Omental fat pad (tissue), 4 donors: ENCODE measurements around the gene DDRGK1. TPM values are rescaled to one million over a fixed set of nuclear protein-coding genes. Genes with fewer than 3 reads are reported as not detected.

Source experiments
- ATAC-seq: fragments of 150-250 bp; one replicate; pipeline ENCODE4 v1.9.1; 2016; ENCODE audit warnings: mild to moderate bottlenecking, moderate library complexity; ENCODE audit not compliant: low FRiP score
- DNase-seq: peaks from one replicate; pipeline ENCODE4 v3.0.0-alpha.2; 2019; ENCODE audit warnings: low spot score
- total RNA-seq, 4 donors: library from RNA; depleted of rRNA; stranded (reverse); fragments of >200 nt; gene quantifications; one replicate each; pipeline ENCODE4 v1.1.0, GENCODE V29; 2016
- TF ChIP-seq, protein P1 (sequence below), 3 donors: fragments of 450-650 bp; IDR thresholded peaks; one replicate each; pipeline ENCODE4 v1.5.1; 2016 to 2017; ENCODE audit warnings: antibody characterized with exemption in 3 of 3, mild to moderate bottlenecking in 3 of 3, moderate library complexity in 2 of 3

The DDRGK1 gene
- total RNA-seq, 4 donors from 2014 or later = 61.5 to 76.5 (median 68.2) TPM

DNA sequence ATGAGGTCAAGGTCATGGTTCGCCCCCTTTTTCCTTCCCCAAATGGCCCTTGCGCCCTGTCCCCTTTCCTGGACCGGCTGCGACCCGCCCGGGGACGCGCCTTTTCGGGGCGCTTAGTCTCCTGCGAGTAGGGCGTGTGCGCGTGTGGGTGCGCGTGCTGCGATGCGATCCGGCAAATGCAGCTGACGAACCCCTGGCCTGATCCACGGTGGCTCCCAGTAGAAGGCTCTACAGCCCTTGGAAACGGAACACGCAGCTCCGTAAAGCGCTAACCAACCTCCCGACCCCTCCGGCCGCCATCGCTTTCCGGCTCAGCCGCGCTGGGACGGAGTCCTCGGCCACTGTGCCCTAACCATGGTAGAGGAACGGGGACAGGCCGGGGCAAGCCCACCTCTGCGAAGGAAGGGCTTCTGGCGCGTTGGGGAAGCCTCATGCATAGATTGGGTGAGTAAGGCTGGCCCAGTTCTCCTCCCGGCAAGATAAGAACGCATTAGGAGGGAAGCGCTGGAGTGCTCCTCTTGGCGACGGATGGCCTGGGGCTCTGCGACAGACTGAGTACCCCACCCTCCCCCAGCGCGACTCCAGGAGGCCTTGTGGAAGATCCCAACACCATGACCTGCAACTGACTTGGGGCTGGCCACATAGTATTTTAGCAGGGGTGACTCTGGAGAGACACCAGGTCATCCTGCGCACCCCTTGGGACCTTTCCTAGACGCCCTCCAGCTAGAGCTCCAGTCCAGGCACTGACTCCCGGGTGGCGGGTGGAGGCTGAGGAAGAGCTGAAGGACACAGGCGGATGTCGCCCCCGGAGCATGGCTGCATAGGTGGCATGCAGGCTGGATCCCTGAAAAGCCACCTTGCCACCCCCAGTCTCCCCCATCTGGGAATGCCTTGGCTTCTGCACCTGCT is 35.6 kb upstream of the DDRGK1 start:
- TF ChIP-seq, protein P1, sequence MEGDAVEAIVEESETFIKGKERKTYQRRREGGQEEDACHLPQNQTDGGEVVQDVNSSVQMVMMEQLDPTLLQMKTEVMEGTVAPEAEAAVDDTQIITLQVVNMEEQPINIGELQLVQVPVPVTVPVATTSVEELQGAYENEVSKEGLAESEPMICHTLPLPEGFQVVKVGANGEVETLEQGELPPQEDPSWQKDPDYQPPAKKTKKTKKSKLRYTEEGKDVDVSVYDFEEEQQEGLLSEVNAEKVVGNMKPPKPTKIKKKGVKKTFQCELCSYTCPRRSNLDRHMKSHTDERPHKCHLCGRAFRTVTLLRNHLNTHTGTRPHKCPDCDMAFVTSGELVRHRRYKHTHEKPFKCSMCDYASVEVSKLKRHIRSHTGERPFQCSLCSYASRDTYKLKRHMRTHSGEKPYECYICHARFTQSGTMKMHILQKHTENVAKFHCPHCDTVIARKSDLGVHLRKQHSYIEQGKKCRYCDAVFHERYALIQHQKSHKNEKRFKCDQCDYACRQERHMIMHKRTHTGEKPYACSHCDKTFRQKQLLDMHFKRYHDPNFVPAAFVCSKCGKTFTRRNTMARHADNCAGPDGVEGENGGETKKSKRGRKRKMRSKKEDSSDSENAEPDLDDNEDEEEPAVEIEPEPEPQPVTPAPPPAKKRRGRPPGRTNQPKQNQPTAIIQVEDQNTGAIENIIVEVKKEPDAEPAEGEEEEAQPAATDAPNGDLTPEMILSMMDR (IDR thresholded peaks at IDR 0.05) = no peak
- no peak for ATAC-seq
- no peak for DNase-seq

DNA sequence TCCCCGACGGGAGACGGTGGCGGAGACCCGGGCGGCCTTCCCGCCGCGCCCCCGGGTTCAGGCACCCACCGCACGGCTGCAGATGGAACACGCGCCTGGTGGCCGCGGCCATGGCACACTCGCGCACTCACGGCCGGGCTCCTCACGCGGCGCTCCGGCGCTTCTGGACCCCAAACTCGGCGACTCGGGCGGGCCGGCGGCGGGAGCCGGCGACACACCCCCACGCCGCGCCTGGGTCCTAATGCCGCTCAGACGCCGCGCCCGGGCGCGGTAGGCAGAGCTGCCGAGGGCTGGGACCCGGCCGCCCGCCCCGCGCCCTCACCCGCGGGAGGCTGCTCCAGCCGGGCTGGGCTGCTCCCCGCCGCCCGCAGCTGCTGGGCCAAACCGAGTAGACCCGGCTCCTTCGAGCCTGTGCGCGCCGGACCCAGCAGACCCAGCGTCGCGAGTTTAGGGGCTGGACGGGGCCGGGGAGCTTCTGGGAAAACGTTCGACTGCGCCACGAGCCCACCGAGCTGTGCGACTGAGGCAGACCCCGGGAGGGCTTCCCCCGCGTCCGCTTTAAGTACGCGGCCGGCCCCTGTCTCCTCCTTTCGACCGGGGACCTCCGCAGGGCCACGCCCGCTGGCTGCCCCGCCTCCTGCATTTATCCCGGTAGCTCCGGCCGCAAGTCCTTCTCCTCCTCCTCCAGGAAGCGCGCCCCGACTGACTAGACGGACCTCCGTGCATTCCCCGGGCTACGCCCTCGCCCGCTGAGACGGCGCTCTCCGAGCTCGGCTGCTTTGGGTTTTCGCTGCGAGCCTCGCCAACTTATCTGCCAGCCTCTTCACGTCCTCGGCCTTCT is 34.8 kb upstream of the DDRGK1 start, which contains the start of gene SLC4A11:
SLC4A11 (minus strand) TSS at position 165 of the 841 bp plus-strand sequence; CDS start at position 112, 53 bp downstream.
- peak; percentile 42 for ATAC-seq
- no peak for DNase-seq
- TF ChIP-seq, protein P1 (IDR thresholded peaks at IDR 0.05) = no peak

DNA sequence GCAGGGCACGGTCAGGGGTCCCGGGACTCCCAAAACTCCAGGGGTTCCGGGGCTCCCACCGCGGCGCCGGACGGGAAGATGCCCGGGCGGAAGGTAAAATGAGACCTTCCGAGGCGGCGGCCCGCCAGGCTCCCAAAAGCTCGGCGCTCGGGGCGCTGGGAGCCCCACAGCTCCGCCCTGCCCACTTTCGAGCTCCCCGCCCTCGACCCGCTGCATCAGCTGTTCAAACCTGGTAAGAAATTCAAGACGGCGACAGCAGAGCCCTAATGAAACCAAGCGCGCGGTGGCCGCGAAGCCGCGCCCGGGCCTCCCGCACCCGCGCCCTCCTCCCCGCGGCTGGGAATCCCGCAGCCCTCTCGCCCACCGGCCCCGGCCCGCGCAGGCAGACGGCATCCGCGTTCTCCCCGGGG is 34.1 kb upstream of the DDRGK1 start:
- no peak for ATAC-seq
- DNase-seq = no peak

DNA sequence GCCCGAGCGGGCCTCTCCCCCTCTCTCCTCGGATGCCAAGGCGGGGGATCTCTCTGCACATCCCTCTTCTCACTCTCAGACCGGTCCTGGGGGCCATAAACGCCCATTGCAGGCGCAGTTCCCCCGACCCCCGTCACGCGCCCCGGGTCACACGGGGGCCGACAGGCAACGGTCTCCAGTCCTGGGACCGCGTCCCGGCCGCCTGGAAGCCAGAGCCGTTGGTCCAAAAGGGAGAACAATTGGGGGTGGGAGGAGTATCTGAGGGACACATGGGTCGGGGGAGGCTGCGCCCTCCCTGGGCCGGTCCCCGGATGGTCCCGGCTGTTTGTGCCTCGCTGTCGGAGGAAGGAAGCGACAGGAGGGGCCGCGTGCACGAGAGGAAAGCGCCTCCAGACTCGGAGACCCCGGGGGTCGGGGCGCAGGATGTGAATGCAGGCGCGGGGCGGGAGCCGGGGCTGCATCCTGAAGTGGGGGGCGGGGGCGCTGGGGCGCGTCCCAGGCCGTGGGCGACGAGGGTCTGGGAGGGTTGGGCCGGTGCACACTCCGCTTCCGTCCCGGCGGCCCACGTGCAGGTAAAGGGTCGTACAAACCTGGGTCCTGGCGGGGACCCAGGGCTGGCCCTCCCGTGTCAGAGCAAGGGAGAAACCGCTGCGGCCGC is 33.6 kb upstream of the DDRGK1 start:
- TF ChIP-seq, protein P1 (IDR thresholded peaks at IDR 0.05) = no peak
- ATAC-seq (no peak), DNase-seq (no peak)

More for the DNA sequence above, 34.1 kb upstream of the DDRGK1 start:
- TF ChIP-seq, protein P1 (IDR thresholded peaks at IDR 0.05) = no peak

DNA sequence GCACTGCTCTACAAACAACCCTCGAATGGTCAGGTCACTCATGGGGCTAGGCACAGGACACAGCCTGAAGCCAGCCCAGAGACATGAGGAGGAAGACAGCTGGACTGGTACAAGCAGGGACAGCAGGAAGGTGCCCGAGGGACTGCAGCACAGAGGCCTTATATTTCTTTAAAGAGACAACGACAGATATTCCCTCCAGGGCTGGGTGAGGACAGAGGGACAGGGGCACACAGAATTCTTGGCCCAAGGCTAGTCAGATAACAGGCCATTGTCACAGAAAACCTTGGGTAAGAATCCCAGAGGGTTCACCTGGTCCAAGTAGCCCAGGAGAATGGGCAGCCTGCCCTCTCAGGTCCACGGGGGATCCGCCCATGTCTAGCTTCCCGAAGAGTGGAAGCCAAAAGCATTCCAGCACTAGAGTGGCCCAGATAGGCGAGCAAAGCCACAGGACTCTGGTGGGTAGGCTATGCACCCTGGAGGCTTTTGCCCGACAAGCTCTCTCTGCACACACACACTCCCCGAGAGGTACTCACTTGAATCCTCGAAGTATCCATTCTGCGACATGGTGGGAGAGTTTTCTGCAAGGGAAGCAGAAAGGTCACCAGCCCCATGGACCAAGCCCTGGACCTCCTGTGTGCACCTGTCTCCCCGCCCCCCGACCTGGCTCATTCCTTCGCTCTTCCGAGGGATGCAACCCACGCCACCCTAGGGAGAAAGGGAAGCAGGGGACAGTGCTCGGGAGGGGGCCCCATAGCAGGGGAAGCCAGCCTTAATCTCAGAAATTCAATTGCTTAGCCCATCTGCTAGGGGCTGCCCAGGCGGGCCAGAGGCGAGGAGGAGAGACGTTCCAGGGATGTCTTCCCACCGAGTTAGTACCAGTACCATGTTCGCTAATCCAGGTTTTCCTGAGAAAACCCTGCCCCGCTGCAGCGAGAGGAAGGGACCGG is 32.8 kb upstream of the DDRGK1 start:
- ATAC-seq = no peak
- TF ChIP-seq, protein P1 (IDR thresholded peaks at IDR 0.05) = no peak
- no peak for DNase-seq
